ENCODE measurements around the gene FREM1.

FREM1 gene

GRCh38 chr9:14690948-14691730, 219.1 kb downstream of the FREM1 start:
- no peak for DNase-seq (ENCODE audit: extremely low read depth, insufficient read length)
- Histone ChIP-seq H3K4me3 (replicated peaks; ENCODE audit: low read depth, low read length) (peak overlapping the region; percentile 78; the same call in 1 of the 2 replicates), H3K36me3 (ENCODE audit: control insufficient read depth, insufficient read depth, low read length) (peaks cover 4% of the 10 kb centered on the region), H3K27me3 (replicated peaks; ENCODE audit: control insufficient read depth, insufficient read depth, low read length) (no peaks in the 10 kb centered on the region)
- no peak for TF ChIP-seq CTCF (IDR thresholded peaks at IDR 0.05; ENCODE audit: insufficient read depth, low read length, poor library complexity, severe bottlenecking)

GRCh38 chr9:14687042-14687719, 223.0 kb downstream of the FREM1 start:
- H3K36me3 ChIP-seq (ENCODE audit: control insufficient read depth, insufficient read depth, low read length) = peaks cover 4% of the 10 kb centered on the region
- no peaks in the 10 kb centered on the region for H3K27me3 ChIP-seq (replicated peaks; ENCODE audit: control insufficient read depth, insufficient read depth, low read length)
- no peak overlapping the region for H3K4me3 ChIP-seq (replicated peaks; ENCODE audit: low read depth, low read length)
- no peak for TF ChIP-seq CTCF (IDR thresholded peaks at IDR 0.05; ENCODE audit: insufficient read depth, low read length, poor library complexity, severe bottlenecking)
- no peak for DNase-seq (ENCODE audit: extremely low read depth, insufficient read length)

- Histone ChIP-seq H3K36me3 (ENCODE audit: control insufficient read depth, insufficient read depth, low read length) (peaks cover 4% of the 10 kb centered on the region), H3K4me3 (replicated peaks; ENCODE audit: low read depth, low read length) (no peak overlapping the region), H3K27me3 (replicated peaks; ENCODE audit: control insufficient read depth, insufficient read depth, low read length) (no peaks in the 10 kb centered on the region)
- TF ChIP-seq CTCF (IDR thresholded peaks at IDR 0.05; ENCODE audit: insufficient read depth, low read length, poor library complexity, severe bottlenecking) = no peak
- DNase-seq (ENCODE audit: extremely low read depth, insufficient read length) = no peak
Observed at GRCh38 chr9:14686168-14686567, 224.1 kb downstream of the FREM1 start.

All from GM06990 (cell line).